Nephron progenitor cell (in vitro differentiated cells): Measurements from ENCODE around the gene PIK3C2G.
A peak's percentile ranks its signal among the peaks of the same experiment; 100 is the strongest.

ENCODE experiments used
- DNase-seq: peaks from one replicate; pipeline ENCODE4 v3.0.0; 2021
- H3K27ac Mint-ChIP-seq: 2 replicates; pipeline ENCODE4 v1.8.0; 2021; ENCODE audit warnings: mild to moderate bottlenecking, moderate library complexity, mixed read lengths
- H3K27me3 Mint-ChIP-seq: 2 replicates; pipeline ENCODE4 v1.8.0; 2021; ENCODE audit warnings: mild to moderate bottlenecking, low read depth, mixed read lengths; ENCODE audit not compliant: poor library complexity
- H3K36me3 Mint-ChIP-seq: 2 replicates; pipeline ENCODE4 v1.8.0; 2021; ENCODE audit warnings: low read depth, mixed read lengths
- H3K4me1 Mint-ChIP-seq: 2 replicates; pipeline ENCODE4 v1.8.0; 2021; ENCODE audit warnings: mixed read lengths
- H3K4me3 Mint-ChIP-seq: 2 replicates; pipeline ENCODE4 v1.8.0; 2021; ENCODE audit warnings: mild to moderate bottlenecking, moderate library complexity, mixed read lengths
- H3K9me3 Mint-ChIP-seq: 2 replicates; pipeline ENCODE4 v1.8.0; 2021; ENCODE audit warnings: mild to moderate bottlenecking, moderate library complexity, mixed read lengths
- CTCF ChIP-seq: fragments of 200-600 bp; sonication (generic); IDR thresholded peaks from 2 replicates; pipeline ENCODE4 v1.5.0; 2021; ENCODE audit warnings: antibody characterized with exemption

PIK3C2G gene

GRCh38 chr12:18414671-18415070 is 153.4 kb downstream of the PIK3C2G start:
- H3K36me3 Mint-ChIP-seq = no peaks in the 10 kb centered on the region
- no peak overlapping the region for H3K4me3 Mint-ChIP-seq
- H3K27ac Mint-ChIP-seq = no peak overlapping the region
- no peaks in the 10 kb centered on the region for H3K9me3 Mint-ChIP-seq
- H3K27me3 Mint-ChIP-seq = no peaks in the 10 kb centered on the region
- H3K4me1 Mint-ChIP-seq = peaks cover 7% of the 10 kb centered on the region
- no peak for DNase-seq
- no peak for TF ChIP-seq CTCF

GRCh38 chr12:18415227-18415626 is 153.9 kb downstream of the PIK3C2G start:
- H3K36me3 Mint-ChIP-seq = no peaks in the 10 kb centered on the region
- no peak for DNase-seq
- H3K27ac Mint-ChIP-seq = peak overlapping the region; percentile 6
- peaks cover 7% of the 10 kb centered on the region for H3K4me1 Mint-ChIP-seq
- H3K4me3 Mint-ChIP-seq = no peak overlapping the region
- H3K9me3 Mint-ChIP-seq = no peaks in the 10 kb centered on the region
- no peak for TF ChIP-seq CTCF
- no peaks in the 10 kb centered on the region for H3K27me3 Mint-ChIP-seq

GRCh38 chr12:18416412-18416811 is 155.1 kb downstream of the PIK3C2G start:
- Mint-ChIP-seq H3K4me3 (no peak overlapping the region), H3K27ac (no peak overlapping the region), H3K4me1 (peaks cover 7% of the 10 kb centered on the region), H3K36me3 (no peaks in the 10 kb centered on the region), H3K9me3 (no peaks in the 10 kb centered on the region), H3K27me3 (no peaks in the 10 kb centered on the region)
- no peak for DNase-seq
- no peak for TF ChIP-seq CTCF

- no peak for TF ChIP-seq CTCF
- no peaks in the 10 kb centered on the region for H3K36me3 Mint-ChIP-seq
- no peak overlapping the region for H3K27ac Mint-ChIP-seq
- no peaks in the 10 kb centered on the region for H3K9me3 Mint-ChIP-seq
- H3K27me3 Mint-ChIP-seq = no peaks in the 10 kb centered on the region
- H3K4me3 Mint-ChIP-seq = no peak overlapping the region
- no peak for DNase-seq
- H3K4me1 Mint-ChIP-seq = peaks cover 7% of the 10 kb centered on the region
Measured at GRCh38 chr12:18419311-18419710, 158.0 kb downstream of the PIK3C2G start.

- Mint-ChIP-seq H3K36me3 (no peaks in the 10 kb centered on the region), H3K9me3 (no peaks in the 10 kb centered on the region), H3K4me3 (no peak overlapping the region), H3K4me1 (peaks cover 7% of the 10 kb centered on the region), H3K27ac (no peak overlapping the region), H3K27me3 (peaks cover 3% of the 10 kb centered on the region)
- DNase-seq = no peak
- no peak for TF ChIP-seq CTCF
Measured at GRCh38 chr12:18421867-18422266, 160.5 kb downstream of the PIK3C2G start.

- H3K4me3 Mint-ChIP-seq = no peak overlapping the region
- H3K36me3 Mint-ChIP-seq = no peaks in the 10 kb centered on the region
- DNase-seq = no peak
- H3K9me3 Mint-ChIP-seq = no peaks in the 10 kb centered on the region
- H3K27me3 Mint-ChIP-seq = peaks cover 3% of the 10 kb centered on the region
- H3K27ac Mint-ChIP-seq = peak overlapping the region; percentile 14
- TF ChIP-seq CTCF = no peak
- H3K4me1 Mint-ChIP-seq = peaks cover 7% of the 10 kb centered on the region
Measured at GRCh38 chr12:18422871-18423270, 161.6 kb downstream of the PIK3C2G start.
